Measurements from ENCODE around the gene DLG2.

DLG2 gene

DNA sequence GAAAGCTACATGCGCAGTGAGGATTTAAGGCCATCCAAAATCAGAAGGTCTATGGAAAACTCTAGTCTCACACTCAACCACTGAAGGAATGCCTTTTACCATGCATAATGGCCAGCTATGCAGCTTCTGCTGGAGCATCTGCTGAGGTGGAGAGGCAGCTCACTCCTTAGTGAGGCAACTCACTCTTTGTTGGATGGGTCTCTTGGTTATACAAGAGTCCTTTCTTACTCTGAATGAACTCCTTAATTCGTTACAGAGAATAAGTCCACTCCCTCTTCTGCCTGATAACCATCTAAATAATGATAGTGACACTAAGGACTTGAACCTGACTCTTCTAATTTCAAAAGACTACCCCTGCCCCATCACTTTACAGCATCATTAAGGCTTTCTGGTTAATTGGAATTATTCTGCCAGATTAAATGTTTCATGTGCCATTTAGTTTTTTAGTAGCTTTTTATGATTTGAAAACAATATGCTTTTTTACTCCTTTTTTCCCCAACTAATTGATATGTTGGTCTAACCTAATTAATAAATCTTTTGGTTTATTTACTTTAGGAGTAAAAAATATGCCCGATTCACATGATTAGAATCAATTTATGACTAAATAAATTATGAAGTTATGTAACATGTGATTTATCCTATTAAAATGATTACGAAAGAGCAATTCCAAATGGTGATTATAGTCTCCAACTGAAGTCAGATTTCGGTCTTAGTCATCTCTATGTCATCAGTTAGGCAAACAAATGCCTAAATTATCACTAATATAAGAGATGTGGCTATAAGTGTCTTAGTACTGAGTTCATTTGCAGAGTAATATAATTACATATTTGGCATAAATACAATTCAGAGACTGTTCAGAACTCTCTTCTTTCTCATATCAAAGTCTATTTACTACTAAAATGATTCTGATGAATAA lies 2054.3 kb downstream of the DLG2 start:
- no peak for DNase-seq

DNA sequence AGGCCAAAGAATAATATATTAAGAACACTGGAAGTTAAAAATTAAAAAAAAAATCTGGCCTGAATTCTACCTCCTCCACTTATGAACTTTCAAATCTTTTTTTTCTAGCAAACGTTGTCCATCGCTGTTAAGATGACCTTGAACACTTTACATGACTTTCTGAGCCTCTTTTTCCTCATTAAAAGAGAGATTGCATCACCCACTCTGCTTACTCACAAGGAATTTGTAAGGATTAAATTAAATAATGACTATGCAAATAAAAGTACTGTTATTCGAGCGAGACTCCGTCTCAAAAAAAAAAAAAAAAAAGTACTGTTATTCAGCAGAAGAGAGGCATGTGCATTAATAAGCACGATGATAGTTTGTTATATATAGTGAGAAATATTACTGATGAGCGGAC lies 2055.8 kb downstream of the DLG2 start:
- DNase-seq: no peak

DNA sequence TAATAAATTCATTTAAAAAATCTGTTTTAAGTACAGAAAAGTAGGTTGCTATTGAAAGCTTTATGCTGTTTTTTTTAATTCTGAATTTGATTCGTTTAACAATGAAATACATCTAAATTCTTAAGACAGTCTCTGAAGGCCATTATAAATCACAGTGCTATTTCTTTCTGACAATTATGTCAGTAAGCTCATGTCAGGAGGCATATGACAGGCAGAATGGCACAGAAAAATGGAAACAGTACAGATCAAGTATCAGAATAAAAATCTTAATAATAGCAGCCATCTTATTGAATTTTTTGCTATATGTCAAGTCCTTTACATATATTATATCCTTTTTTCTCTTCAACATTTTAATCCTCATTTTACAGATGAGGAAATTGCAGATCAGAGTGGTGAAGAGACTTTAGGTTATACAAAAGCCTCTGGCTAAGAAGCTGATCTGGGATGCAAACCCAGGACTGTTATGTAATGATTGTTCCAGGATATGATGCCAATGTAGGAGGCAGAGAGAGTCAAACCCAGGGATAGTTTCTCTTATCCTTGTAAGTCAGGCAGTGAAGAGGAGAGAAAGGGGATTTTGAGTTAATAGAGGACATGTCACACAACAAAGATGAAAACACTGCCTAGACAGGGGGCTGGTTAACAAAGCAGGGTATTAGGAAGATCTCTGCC lies 2057.9 kb downstream of the DLG2 start:
- DNase-seq: no peak

DNA sequence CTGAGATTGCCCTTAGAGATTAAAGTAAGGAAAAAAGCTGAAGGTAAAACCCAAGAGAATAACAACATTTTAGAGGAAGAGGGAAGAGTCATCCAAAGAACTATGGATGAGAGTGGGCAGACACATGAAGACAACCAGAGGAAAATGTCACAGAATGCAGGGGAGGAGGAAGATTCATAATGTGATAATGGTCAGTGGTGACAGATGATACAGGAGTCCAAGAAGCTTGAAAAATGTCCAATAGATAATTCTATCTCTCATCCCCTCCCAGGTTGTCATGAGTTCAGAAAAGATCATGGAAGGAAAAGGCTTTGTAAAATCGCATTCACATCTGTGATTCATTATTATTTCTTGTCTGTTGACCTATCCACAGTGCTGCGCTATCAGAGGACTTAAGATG lies 2058.6 kb downstream of the DLG2 start:
- no peak for DNase-seq

DNA sequence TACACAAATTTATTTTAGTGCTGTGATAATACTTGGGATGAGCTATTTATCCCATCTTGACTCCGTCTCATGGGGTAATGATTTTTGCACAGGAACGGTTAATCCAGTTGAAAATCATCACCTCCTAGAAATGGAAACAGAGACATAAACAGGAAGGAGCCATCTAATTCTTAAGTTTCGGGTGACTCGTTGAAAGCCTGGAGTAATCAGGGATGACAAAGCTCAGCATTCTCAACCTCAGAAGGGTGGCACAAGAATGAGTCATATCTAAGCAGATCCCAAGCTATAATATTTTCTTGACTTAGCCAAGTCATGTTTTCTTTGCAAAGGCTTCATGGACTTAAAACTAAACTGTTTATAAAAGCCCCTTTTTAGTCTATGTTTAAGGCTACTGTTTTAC lies 2060.2 kb downstream of the DLG2 start:
- no peak for DNase-seq

DNA sequence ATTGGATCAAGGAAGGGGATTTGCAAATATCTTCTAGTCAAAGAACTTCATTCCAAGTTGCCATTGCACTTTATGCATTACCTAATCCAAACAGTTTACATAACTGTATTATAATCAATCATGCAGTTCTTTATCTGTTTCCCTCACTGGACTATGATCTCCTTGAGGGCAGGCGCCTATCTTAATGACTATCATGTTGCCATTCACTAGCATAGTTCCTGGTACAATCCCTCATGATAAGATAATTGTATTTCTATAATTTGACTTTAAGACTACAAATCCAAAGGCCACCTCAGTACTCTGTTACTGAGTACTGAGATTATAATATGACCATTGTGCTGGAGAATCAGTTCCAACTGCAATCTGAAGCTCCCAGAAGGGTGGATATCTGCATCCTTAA lies 2062.3 kb downstream of the DLG2 start:
- no peak for DNase-seq

DNA sequence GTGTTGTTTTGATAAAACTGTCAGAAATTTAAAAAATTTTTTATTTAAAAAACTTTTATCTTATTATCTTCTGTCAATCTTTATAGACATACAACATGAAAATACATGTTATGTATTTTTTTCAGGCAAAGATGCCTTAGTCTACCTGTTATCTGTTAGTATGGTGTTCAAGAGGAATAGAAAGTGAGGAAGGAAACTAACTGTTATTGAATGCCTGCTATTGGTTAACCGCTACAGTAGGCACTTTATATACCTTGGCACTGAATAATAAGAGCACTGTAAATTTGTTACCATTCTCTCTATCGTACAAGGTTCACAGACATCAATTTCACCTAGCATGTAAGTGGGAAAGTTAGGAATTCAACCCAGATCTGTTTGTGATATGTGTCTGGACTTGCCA lies 2068.9 kb downstream of the DLG2 start:
- DNase-seq: no peak

DNA sequence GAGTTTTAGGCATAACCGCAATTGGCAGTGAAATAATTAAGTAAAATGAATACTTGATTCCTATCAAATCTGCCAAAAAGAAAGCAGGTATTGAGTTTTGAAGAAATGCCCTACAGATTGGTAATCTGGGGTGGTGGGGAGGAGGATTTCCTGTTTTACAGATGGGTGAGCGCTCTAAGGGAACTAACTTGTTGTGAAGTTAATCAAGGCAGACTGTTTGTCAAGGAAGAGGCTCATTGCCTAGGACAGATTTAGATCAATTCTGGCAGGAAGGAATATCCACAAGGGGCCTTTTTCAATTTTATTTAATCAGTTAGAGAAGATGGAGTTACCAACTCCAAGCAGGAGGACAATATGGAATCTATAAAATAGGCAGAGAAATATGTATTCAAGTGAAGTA lies 2069.5 kb downstream of the DLG2 start:
- no peak for DNase-seq

DNA sequence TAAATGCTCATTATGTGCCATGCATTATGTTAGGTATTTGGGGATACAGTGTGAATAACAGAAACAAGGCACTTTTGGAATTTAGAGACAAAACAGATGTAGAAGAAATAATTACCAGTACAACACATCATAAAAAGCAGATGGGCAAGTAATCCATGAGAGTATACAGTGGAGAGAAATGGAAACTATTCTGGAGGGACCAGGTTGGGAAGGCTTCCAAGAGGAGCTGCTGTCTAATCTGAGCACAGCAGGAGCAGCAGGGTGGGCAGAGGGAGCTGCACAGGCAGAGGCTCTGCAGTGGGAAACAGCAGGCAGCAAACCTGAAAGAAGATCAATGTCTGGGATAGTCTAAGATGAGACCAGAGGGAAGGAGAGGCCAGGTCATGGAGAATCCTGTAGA lies 2072.3 kb downstream of the DLG2 start:
- no peak for DNase-seq

DNA sequence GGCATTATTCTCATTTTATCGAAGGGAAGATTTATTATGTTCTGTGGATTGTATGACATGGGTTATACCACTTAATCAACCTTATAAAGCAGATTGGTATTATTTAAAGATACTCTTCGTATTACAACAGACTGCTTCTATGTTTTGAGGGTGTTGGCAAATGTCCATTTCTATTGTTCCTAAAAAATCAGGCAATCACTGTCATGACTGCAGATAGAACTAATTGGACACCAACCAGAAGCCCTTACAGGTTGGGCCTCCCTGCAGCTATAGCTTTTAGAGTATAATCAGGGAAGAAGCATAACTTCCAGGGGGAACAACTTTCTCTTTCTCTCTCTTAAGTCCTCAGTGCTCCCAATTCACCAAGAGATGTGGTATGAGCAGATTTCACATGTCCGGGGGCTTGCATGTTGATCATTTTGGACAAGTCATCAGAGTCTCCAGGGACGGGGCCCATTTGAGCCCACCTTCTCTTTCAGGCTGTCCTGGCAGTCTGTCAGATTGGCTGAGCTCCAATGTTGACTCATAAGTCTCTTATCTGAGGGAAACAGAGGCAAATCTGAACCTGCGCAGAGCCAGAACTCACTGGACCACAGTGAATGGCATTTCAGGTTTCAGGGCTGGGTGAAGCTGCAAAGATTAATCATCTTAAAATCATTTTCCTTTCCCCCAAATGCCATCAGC lies 2077.0 kb downstream of the DLG2 start:
- no peak for DNase-seq

DNA sequence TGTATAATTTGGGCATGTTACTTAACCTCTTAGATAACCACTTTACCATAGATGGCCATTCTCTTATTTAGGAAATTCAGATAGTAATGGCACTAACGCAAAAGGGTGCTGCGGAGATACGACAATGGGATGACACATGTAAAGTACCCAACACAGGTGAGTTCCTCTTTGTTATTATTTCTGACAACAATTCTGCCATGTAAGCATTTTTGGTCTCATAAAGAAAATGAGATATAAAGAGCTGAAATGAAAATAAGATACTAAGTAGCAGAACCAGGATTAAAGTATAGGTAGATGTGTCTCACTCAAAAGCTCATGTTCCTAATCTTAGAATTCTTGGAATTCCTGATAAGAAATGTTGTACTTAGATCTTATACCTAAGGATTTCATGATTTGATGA lies 2080.8 kb downstream of the DLG2 start:
- no peak for DNase-seq

DNA sequence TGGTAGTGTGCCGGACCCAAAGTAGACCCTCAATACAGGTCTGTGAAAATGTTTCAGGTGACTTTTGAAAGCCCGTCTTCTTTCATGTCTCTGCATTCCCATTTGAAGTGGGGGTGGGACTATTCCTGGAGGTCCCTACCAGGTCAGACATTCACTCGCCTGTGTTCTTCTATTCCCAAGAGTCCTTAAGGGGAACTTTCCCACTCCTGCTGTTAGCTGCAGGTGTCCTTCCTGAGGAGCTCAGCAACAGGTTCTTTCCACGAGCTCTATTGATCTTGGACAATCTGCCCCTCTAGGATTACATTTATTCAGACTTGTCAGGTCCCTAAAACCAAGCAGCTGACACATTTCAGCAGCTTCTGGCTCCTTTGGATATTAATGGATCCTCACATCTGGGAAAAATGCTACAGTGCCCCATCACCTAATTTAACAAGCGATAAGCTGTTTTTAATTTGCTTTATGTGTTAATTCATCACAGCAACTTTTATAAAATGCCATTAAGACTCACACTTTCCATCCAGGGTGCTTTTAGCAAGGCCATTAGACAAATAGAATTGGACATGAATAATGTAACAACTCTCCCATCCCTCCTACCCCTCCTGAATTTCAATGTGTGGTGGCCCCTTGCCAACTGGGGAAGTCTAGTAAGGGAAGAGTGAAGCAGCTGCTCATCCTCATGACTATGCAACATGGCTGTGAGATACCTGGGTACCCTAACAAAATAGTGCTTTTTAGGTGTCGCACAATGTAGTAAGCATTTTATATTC lies 2081.5 kb downstream of the DLG2 start:
- no peak for DNase-seq

DNA sequence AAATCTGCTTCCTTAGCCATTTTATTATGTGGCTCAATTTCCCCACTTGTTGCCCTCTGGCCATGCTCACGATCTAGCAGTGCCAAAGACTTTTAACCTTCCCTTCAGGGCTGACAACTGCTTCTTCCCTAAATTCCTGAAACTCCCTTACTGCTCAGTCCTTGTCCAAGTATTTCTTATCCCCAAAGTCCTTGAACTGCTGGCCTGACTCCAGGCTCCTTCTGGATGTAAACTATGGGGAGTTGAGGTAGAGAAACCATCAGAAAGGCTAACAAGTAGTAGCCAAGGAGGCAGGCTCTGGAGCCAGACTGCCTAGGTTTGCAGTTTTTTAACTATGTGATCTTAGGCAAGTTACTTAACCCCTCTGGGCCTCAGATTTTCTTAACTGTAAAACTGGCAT lies 2082.3 kb downstream of the DLG2 start:
- no peak for DNase-seq

DNA sequence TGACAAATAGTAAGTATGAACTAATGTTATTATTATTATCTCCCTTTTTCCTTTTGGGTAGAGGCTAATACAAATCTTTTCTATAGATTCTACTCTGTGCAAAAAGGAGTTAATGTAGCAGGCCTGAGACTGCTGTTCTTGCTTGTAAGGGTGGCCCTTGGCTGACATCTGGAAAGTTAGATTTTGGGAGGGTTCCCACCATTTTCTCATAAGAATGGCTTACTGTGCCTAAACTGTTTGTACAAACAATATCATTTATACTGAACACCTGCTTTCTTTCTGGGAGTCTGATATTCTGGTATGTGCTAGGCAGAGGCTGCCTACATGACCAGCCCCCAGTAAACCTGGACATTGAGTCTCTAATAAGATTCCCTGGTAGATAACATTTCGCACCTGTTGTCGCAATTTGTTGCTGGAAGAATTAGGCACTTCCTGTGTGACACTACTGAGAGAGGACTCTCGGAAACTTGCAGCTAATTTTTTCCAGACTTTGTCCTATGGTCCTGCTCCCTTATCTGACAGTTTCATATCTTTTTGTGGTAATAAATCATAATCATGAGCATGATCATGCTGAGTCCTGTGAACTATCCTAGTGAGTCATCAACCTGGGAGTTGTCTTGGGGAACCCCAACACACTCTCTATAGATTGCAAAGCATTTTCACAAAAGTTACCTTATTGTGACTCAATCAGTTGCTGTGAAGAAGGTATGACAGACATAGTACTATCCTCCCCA lies 2083.3 kb downstream of the DLG2 start:
- DNase-seq: no peak

DNA sequence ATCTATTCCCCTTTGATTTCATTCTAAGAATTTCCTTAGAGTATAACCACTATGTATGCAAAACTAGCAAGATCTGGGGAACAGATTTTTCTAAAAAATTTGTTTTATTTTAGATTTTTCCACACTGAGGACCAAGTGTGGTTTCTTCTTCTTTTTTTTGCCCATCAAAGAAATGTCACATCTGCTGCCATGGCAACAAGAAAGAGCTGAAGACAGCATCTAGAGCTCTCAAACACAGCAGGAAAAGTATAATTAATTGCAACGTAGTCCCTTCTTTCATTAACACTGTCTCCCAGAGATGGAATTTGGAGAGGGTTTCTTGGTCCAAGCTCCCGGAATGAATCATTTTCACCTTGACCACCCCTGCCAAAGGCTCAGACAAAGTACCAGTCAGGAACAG lies 2084.3 kb downstream of the DLG2 start:
- no peak for DNase-seq

DNA sequence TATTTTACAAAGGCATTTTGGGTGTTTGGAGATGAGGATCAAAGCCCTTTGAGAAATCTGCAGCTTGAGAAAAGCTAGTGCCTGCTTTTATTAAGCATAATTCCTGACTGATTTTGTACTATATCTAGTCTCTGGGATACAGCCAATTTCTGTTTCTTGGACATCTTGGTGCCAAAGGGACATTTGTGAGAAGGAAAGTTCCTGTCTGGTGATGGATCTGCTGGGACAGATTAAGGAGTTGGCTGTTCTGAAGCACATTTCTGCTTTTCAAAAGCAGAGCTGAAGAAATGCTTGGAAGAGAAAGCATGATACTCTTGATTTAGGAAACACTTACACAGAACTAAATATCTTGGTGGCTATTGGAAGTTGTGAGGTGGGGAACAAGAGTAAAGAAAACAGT lies 2086.4 kb downstream of the DLG2 start:
- no peak for DNase-seq

DNA sequence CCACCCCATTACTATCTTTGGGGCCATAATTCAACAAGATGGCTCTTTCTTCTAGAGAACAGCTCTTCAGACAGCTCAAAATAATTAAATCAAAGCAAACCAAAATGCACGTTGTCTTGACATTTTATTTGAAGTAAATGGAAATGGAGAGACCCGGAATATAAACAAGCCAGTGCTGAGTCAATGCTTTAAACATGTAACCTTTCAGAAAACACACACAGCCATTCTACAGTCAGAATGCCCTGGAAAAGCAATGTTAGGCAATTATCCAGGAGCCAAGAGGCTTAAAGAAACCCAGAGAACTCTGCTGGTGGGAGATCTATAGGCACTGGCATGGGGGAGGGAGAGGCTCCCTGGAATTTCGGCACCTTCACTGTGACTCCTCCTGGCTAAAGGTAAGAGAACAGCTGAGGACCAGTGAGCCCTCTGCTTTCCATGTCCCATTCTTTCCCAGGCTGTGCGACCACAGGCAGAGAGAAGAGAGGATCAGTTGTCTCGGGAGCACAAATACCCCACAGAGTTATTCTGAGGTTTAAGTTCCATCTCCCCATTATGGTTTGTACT lies 2086.9 kb downstream of the DLG2 start:
- DNase-seq: no peak

DNA sequence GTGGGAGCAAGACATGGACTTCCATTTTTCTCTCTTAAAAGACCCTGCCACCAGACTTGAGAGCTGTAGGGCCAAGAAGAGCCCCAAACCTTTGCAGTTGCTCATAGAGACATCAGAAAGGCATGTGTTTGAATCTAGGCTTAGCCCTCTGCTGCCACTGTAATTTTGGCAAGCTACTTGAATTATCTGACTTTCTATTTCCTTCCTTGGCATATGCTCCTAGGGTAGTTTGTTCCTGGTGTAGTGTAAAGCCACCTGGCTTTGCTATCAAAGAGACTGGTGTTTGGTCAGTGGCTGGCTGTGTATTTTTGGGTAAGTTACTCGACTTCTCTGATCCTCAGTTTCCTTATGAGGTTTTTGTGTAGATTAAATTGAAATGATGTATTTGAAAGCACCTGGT lies 2088.9 kb downstream of the DLG2 start:
- DNase-seq: no peak

DNA sequence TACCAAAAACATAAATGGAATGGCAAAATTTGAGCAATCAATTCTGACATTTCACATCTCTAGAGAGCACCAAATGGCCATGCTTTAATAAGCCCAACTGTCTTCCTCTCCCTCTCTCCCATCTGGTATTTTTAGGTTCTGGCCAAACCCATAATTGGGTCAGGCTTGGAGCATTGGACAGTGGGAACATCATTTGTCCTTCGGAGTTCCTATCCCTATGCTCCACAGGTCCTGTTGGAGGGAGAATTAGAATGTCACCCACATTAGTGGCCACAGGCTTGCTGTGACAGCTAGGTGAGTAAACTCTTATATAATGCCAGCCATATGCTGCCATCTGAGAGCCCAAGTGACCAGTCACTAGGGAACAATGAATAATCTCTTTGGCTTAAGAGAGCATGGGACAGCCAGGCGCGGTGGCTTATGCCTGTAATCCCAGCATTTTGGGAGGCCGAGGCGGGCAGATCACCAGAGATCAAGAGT lies 2090.0 kb downstream of the DLG2 start:
- no peak for DNase-seq

DNA sequence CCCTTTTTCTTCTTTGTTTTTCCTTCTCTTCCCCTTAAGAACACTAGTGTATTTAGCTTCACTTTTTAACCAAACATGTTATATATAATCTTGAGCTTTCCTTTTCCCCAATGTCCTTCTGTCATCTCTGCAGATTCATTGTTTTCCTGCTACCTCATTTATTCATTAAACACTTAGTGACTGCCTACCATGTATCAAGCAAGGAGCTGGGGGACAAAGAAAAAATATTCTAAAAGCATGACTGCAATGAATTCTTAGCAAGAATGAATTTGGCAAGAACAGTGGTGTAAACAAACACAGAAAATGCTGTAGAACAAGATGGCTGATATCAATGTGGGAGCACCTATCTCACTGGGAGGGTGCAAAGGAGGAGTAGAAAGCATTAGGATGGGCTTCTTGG lies 2094.0 kb downstream of the DLG2 start:
- DNase-seq: no peak

DNA sequence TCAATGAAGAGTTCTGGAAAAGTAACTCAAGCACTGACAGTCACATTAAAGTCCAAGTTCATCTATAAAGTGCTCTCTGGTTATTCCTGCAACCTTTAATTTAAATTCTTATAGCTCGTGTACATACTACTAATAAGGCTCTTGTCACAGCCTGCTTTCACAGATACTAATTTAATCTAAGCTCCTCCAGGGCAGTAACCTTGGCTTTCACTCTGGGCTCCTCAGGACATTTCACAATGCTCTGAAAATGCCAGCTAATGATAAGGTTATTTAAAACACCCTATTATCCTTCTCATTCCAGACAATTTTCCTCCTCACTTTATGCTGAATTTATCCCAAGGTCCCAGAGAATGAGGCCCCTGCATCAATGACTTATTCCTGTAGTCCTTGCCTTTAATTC lies 2098.3 kb downstream of the DLG2 start:
- DNase-seq: no peak

DNA sequence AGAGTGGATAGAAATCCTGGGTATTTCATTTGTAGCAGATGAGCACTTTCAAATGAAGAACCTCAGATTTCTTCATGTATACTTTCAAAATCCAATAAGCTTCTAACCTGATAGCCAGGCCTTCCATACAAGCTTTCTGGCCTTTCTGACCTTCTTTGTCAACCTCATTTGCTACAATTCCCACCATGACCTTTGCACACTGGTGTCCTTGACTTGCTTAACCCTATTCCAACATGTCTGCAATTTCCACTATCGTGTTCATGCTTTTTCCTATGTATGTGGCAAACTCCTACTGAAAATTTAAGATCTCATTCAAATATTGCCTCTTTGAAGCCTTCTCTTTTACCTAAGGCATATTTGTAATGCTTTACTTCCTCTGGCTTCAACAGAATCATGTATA lies 2098.9 kb downstream of the DLG2 start:
- no peak for DNase-seq
